ENCODE measurements around the gene ATRN.
"Not testable (repeated sequence)": the region's sequence is repeated elsewhere in the genome, so short reads cannot be mapped to it uniquely, and the experiment has no call there.

Gene ATRN

DNA sequence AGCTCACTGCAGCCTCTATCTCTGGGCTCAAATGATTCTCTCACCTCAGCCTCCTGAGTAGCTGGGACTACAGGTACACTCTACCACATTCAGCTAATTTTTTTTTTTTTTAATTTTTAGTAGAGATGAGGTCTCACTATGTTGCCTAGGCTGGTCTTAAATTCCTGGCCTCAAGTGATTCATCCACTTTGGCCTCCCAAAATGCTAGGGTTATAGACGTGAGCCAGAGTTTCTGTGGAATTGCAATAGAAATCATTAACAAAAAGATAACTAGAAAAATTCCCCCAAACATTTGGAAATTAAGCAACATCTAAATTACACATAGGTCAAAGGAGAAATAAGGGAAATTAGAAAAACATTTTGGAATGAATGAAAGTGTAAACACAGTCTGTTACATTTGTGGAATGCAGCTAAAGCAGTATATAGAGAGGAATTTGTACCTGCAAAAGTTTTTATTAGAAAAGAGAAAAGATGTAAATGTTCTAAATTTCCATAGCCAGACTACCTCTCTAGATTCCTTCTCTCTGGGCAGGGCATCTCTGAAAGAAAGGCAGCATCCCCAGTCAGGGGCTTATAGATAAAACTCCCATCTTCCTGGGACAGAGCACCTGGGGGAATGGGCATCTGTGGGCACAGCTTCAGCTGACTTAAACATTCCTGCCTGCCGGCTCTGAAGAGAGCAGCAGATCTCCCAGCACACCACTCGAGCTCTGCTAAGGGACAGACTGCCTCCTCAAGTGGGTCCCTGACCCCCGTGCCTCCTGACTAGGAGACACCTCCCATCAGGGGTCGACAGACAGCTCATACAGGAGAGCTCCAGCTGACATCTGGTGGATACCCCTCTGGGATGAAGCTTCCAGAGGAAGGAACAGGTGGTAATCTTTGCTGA, 51.3 kb downstream of the ATRN start:
- no peak for DNase-seq

GRCh38 chr20:3524696-3525095, 53.9 kb downstream of the ATRN start:
- not testable (repeated sequence) for DNase-seq

DNA sequence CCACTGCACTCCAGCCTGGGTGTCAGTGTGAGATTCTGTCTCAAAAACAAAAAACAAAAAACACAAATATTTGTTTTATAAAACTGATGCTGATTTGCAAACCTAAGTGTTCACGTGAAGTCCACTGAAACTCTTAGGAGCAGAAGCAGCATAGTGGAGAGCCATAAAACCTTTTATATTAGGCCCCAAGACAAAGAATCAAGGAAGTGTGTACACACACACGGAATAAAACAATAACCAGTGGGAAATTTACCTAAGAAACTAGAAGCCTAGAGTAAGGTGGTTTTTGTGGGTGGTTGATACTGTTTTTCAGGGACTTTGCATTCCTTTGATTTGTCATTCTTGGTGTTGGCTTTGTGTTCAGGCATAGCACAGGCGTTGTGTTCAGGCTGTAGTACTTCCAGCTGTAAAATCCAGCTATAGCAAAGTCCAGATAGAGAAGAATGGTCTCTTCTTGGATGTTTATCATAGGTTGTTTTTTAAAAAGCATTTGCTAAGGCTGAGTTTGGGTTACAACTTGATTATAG, 61.3 kb downstream of the ATRN start:
- no peak for DNase-seq

GRCh38 chr20:3537733-3538132, 66.9 kb downstream of the ATRN start:
- not testable (repeated sequence) for DNase-seq

GRCh38 chr20:3539311-3540107, 68.7 kb downstream of the ATRN start:
- DNase-seq = no peak

GRCh38 chr20:3541887-3542721, 71.3 kb downstream of the ATRN start:
- DNase-seq = no peak

DNA sequence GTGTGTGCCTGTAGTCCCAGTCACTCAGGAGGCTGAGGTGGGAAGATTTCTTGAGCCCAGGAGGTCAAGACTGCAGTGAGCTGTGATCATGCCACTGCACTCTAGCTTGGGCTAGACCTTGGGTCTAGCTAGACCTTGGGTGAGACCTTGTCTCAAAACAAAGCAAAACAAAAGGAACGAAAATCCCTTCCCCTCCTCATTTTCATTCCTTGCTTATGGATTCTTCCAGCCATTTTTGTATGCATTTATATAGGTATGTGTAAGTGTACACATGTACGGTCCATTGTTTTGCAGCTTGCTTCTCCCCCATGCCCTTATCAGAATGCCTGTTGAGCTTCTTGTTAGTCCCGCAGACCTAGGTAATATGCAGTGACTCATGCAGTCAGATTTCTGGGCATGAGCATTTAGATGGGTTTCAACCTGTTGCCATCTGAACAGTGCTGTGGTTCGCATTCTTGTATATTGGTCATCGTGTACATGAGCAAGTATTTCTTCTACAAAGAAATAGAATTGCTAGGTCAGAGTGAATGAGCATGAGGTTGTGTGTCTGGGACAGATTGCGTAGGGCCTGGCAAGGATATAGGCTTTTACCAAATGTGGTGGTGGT, 73.2 kb downstream of the ATRN start:
- no peak for DNase-seq

DNA sequence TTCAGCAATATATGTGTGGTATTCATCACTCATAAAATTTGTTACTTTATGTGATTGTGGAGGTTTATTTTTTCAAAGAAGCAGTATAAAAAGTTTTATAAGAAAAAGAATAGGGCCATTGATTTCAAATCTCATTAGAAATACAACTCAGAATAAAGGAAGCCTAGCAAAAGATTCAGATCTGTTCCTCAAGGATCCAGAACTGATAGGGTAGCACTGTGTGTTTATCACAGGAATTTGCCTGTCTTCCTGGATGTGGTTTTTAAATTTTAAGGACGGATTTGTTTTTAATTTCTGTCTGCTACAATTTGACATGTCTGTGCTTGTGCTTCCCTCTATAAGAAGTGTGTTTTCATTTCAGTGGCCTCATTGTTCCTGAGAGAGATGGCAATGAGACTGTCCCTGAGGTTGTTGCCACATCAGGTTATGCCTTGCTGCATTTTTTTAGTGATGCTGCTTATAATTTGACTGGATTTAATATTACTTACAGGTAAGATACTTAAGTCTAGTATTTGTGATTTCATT, 74.6 kb downstream of the ATRN start:
- no peak for DNase-seq

GRCh38 chr20:3547906-3548305, 77.1 kb downstream of the ATRN start:
- DNase-seq = no peak

- no peak for DNase-seq
These were observed 80.0 kb downstream of the ATRN start for GRCh38 chr20:3550837-3551236.

GRCh38 chr20:3551681-3552434, 81.0 kb downstream of the ATRN start:
- DNase-seq = no peak

DNA sequence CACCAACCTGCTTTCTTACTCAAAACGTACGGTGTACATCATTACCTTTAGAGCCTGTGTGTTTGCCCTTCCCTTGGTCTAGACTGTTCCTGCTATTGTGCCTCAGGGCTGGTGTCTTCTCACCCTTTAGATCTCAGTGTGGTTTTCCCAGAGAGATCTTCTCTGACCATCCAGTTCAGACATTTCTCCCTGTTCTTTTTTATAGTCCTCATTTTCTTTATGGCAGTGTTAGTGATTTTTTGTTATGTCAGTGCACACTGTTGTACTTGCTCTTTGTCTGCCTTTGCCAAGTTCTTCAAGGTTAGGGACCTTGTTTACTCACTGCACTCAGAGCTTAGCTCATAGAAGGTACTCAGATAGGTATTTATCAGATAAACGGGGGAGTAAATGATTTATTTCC, 82.8 kb downstream of the ATRN start:
- no peak for DNase-seq

DNA sequence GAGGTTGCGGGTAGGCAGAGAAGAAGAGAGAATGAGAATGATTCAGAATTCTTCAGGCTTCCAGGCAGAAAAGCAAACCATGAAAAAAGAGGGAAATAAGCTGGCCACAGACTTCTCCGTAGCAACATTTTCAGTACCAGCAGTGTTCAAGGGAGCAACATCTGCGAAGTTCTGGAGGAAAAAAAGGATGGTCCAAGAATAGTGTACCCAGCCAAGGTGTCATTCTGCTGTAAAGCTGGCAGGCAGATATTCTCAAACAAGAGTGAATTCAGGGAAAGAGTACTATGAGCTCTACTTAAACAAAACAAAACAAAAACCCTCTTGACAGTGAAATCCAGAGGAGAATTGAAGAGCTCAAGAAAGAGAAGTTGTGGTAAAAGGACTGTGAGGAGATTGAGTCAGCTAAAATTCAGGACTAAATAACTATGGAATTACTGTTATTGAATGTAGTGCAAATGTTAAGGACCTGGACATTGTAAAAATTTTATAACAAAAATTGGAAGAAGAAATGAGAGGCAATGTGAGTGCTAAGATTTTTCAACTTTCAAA, 86.5 kb downstream of the ATRN start:
- no peak for DNase-seq

DNA sequence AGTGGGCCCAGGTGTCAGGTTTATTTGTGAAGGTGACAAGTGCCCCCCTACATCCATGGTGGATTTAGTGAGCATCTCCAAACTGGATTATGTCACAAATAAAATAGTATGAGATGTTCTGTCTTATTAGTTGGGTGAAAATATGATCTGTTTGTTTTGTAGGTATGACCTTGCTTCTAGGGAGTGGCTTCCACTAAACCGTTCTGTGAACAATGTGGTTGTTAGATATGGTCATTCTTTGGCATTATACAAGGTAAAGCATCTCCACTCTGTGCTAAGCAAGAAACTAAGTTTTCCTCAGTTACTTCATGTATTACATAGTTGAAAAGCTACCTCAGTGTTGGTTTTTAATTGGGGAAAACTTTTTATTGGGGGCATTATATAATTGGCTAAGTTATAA, 88.4 kb downstream of the ATRN start:
- DNase-seq = no peak

- no peak for DNase-seq
These were observed 88.8 kb downstream of the ATRN start for GRCh38 chr20:3559637-3560036.

DNA sequence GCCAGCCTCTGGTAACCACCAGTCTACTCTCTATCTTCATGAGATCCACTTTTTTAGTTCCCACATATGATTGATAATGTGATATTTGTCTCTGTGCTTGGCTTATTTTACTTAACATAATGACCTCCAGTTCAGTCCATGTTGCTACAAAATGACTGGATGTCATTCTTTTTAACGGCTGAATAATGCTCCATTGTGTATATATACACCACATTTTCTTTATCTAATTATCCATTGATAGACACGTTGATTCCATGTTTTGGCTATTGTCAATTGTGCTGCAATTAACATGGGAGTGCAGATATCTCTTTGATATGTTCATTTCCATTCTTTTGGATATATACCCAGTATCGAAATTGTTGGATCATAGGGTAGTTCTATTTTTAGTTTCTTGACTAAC, 89.3 kb downstream of the ATRN start:
- DNase-seq = no peak

- no peak for DNase-seq
These were observed 89.8 kb downstream of the ATRN start for GRCh38 chr20:3560578-3560977.

DNA sequence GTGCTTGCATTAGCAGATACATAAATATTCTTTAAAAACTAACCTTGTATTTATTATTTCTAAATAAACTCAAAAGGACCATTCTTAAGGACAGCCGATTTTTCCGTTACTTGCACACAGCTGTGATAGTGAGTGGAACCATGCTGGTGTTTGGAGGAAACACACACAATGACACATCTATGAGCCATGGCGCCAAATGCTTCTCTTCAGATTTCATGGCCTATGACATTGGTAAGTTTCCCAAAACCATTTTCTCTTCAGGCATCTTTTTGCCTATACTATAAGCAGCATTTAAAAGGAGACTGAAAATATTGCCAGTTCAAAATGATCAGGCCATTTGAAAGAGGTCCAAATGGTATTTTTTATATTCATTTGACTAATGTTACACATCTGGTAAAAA, 92.3 kb downstream of the ATRN start:
- no peak for DNase-seq

DNA sequence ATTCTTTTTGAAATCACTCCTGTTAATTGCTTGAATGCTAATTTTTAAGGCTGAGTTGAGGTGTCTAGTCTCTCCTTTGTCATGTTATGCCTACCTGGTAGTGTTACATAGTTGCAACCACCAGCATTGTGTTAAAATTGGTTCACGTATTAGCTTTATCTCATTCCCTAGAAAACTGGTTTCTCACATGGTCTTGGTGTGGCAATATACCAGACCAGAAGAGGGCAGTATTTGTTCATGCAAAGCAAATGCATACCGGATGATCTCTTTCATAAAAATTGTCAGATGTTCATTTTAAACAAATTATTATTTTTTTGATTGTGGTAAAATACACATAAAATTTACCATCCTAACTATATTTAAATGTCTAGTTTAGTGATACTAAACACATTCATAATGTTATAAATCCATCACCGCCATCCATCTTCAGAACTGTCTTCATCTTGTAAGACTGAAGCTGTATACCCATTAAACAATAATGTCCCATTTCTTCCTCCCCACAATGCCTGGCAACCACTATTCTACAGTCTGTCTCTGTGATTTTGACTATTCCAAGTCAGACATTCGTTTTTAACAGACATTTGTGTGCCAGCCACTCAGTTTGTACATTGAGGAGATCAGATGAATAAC, 92.8 kb downstream of the ATRN start:
- DNase-seq = peak; percentile 48

- no peak for DNase-seq
These were observed 95.0 kb downstream of the ATRN start for GRCh38 chr20:3565851-3566250.

- no peak for DNase-seq
These were observed 101.3 kb downstream of the ATRN start for GRCh38 chr20:3572151-3572550.
